Measurements from ENCODE around the gene CELSR1. TPM values are rescaled to one million over a fixed set of nuclear protein-coding genes. Genes with fewer than 3 reads are reported as not detected.

The CELSR1 gene
- total and polyA plus RNA-seq, 2 of the 13 experiments (the other 11 are each of a cell fraction or from before 2014, with no cell fraction given) = 0.78 to 1.8 TPM

DNA sequence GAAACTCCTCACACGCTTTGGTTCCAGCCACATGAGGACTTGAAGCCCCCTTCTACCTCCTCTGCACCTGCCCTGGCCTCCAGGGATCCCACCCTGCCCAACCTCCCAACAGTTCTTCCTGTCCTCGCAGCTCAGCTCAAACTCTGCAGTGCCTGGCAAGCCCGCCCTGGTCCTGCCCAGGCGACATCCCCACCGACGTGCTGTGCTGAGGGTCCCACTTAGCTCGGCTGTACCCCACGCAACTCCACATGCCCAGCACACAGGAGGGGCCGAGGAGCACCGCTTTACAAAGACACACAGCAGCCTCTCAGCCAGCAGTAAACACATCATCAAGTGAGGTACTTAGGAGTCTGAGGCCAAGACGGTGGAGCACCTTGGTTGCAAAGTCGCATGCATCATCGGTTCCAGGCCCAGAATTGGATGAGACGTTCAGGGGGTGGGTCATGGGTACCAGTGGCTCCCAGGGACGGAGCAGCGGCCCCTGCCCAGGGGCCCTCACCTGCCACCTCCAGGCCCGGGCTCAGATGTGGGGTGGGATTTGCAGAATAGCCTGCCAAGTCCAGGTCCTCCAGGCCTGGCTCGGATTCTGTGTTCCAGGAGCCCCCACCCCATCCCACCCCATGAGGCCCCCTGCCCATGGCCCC lies 72.6 kb downstream of the CELSR1 start (continued):
- TF ChIP-seq, protein P1, sequence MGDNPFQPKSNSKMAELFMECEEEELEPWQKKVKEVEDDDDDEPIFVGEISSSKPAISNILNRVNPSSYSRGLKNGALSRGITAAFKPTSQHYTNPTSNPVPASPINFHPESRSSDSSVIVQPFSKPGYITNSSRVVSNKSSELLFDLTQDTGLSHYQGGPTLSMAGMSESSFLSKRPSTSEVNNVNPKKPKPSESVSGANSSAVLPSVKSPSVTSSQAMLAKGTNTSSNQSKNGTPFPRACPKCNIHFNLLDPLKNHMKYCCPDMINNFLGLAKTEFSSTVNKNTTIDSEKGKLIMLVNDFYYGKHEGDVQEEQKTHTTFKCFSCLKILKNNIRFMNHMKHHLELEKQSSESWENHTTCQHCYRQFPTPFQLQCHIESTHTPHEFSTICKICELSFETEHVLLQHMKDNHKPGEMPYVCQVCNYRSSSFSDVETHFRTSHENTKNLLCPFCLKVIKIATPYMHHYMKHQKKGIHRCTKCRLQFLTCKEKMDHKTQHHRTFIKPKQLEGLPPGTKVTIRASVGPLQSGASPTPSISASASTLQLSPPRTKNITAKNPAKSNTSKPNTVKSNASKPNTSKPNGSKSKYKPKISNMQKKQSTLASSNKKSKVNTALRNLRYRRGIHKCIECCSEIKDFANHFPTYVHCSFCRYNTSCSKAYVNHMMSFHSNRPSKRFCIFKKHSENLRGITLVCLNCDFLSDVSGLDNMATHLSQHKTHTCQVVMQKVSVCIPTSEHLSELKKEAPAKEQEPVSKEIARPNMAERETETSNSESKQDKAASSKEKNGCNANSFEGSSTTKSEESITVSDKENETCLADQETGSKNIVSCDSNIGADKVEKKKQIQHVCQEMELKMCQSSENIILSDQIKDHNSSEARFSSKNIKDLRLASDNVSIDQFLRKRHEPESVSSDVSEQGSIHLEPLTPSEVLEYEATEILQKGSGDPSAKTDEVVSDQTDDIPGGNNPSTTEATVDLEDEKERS (CRISPR knock-in tag; IDR thresholded peaks at IDR 0.05) = no peak
- TF ChIP-seq HOXA3 (CRISPR knock-in tag; IDR thresholded peaks at IDR 0.05) = no peak
- no peak for TF ChIP-seq ZNF569 (CRISPR knock-in tag; IDR thresholded peaks at IDR 0.05; ENCODE audit: borderline replicate concordance)
- TF ChIP-seq ZNF75D (CRISPR knock-in tag; IDR thresholded peaks at IDR 0.05; ENCODE audit: borderline replicate concordance) = no peak
- TF ChIP-seq, protein P2, sequence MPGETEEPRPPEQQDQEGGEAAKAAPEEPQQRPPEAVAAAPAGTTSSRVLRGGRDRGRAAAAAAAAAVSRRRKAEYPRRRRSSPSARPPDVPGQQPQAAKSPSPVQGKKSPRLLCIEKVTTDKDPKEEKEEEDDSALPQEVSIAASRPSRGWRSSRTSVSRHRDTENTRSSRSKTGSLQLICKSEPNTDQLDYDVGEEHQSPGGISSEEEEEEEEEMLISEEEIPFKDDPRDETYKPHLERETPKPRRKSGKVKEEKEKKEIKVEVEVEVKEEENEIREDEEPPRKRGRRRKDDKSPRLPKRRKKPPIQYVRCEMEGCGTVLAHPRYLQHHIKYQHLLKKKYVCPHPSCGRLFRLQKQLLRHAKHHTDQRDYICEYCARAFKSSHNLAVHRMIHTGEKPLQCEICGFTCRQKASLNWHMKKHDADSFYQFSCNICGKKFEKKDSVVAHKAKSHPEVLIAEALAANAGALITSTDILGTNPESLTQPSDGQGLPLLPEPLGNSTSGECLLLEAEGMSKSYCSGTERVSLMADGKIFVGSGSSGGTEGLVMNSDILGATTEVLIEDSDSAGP (CRISPR knock-in tag; IDR thresholded peaks at IDR 0.05; ENCODE audit: borderline replicate concordance) = no peak

DNA sequence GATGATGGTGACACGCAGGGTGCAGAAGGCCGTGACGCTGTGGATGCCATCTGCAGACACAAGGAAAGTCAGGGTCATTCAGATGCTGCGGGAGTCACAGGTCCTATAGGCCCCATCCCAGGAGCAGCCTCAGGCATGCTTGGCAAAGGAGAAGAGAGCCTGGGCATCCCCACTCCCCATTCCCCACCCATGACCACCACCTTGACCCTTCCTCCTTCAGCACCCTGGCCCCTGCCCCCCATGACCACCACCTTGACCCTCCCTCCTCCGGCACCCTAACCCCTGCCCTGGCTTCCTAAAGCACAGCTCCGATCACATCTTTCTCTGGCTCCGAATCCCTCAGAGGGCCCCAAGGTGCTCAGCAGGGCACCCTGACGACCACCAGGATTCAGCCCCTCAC lies 73.1 kb downstream of the CELSR1 start:
- BruUV-seq (replicated peaks) = no TSS peak
- 52% methylated on average over 4 of the region's 8 CpGs for WGBS (ENCODE audit: low lambda C conversion rate)
- Histone ChIP-seq H3K4me1 (ENCODE audit: insufficient read depth, low read length) (peaks cover 18% of the 10 kb centered on the region), H3K4me2 (ENCODE audit: low read depth, low read length) (no peak overlapping the region), H2AFZ (ENCODE audit: low read length) (no peak overlapping the region), H3K4me3 (replicated peaks in 1 of 3; ENCODE audit: insufficient read depth in 1 of 3, low read depth in 2 of 3, low read length in 3 of 3) (no peak overlapping the region), H3K9me3 (ENCODE audit: low read length) (no peaks in the 10 kb centered on the region), H3K27me3 (ENCODE audit: control insufficient read depth in 1 of 2, insufficient read depth in 2 of 2, low read length in 2 of 2) (peaks cover 2 to 16% of the 10 kb centered on the region in 2 experiments; a peak in 4 of 5 replicates), H4K20me1 (ENCODE audit: insufficient read depth, low read length) (0 out of 2 replicates have a peak, but pooled peaks cover 2% of the 10 kb centered on the region), H3K79me2 (ENCODE audit: insufficient read depth, low read length) (no peaks in the 10 kb centered on the region), H3K36me3 (replicated peaks in 1 of 2; ENCODE audit: control insufficient read depth in 1 of 2, insufficient read depth in 2 of 2, low read length in 2 of 2) (no peaks in the 10 kb centered on the region), H3K9ac (ENCODE audit: insufficient read depth, low read depth, low read length) (no peak overlapping the region), H3K27ac (ENCODE audit: extremely low read length, insufficient read depth, low read length) (no peak overlapping the region)
- no peak for TF ChIP-seq ZFY (CRISPR knock-in tag; IDR thresholded peaks at IDR 0.05)
- TF ChIP-seq JDP2 (CRISPR knock-in tag; IDR thresholded peaks at IDR 0.05; ENCODE audit: borderline replicate concordance) = no peak
- no peak for TF ChIP-seq SNAPC2 (CRISPR knock-in tag; IDR thresholded peaks at IDR 0.05)
- TF ChIP-seq, protein P3, sequence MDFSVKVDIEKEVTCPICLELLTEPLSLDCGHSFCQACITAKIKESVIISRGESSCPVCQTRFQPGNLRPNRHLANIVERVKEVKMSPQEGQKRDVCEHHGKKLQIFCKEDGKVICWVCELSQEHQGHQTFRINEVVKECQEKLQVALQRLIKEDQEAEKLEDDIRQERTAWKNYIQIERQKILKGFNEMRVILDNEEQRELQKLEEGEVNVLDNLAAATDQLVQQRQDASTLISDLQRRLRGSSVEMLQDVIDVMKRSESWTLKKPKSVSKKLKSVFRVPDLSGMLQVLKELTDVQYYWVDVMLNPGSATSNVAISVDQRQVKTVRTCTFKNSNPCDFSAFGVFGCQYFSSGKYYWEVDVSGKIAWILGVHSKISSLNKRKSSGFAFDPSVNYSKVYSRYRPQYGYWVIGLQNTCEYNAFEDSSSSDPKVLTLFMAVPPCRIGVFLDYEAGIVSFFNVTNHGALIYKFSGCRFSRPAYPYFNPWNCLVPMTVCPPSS (IDR thresholded peaks at IDR 0.05) = no peak
- FAIRE-seq = no peak
- in situ Hi-C loops (cut with HindIII; ENCODE audit: extremely low pct_ligation_motif_present, low pct_unique_long_range_greater_than_20kb) (no loop called here), intact Hi-C loops (cut with micrococcal nuclease; ENCODE audit: unreplicated experiment) (no loop called here)
- no peak for ATAC-seq
- ChIA-PET CTCF (ENCODE audit: low intra/inter-chr PET ratio, low total read pairs) (no interaction called here), POLR2A (no interaction called here)
- no peak for DNase-seq (ENCODE audit: low spot score)
